Glomerular visceral epithelial cell (primary cell): Measurements from ENCODE around the gene CFAP141.
"Not testable (repeated sequence)": the region's sequence is repeated elsewhere in the genome, so short reads cannot be mapped to it uniquely, and the experiment has no call there.

Source experiments
- DNase-seq: peaks from one replicate; pipeline ENCODE4 v3.0.0-alpha.2; 2016; ENCODE audit errors: extremely low spot score

CFAP141 gene

GRCh38 chr1:154208677-154209388, 2.7 kb upstream of the CFAP141 start:
- no peak for DNase-seq

GRCh38 chr1:154207262-154207661, 1.1 kb upstream of the CFAP141 start:
- no peak for DNase-seq

- not testable (repeated sequence) for DNase-seq
Observed at GRCh38 chr1:154205778-154206177, 355 bp downstream of the CFAP141 start.

GRCh38 chr1:154199563-154199879, 6.6 kb downstream of the CFAP141 start:
- DNase-seq = no peak

- DNase-seq = peak; percentile 68
Observed at GRCh38 chr1:154198756-154199562, 7.2 kb downstream of the CFAP141 start.

- peak; percentile 42 for DNase-seq
Observed at GRCh38 chr1:154193821-154194220, 12.3 kb downstream of the CFAP141 start.

DNA sequence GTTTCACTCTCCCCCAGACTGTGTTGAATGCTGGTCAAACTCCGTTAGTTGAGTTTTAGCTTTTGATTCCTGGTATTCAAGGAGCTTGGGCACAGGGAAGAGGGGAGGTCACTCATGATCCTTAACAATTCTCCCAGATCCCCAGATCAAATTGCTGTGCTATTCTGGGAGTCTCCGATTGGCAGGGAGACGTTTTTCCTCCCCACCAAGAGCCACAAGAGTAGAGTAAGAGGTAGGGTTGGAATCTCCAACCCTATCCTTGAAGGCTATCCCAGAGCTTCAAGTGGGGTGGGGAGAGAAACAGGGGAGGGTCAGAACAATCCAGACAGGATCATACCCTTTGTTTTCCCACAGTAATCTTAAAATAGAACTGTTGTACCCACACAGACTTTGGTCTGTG, 13.7 kb downstream of the CFAP141 start:
- DNase-seq = no peak

DNA sequence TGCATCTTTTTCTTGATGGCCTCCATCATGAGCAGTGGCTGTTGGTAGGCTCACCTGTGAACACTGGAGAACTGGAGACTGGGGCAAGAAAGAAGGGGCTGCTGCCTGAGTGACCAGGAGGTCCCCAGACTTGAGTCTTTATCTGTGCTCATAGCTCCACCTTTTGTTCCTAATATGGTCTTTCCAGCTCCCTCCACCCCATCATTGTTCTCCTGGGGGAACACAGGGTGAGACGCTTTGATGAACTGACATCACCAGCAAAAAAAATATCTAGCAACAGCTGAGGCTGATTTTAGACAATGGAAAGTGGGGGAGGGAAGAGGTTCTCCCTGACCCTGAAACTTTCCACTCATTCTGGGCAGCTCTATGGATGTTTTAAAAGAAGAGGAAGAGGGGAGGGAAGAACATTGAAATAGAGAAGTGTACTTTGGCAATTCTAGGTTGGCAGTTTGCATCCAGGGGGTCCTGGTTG, 14.1 kb downstream of the CFAP141 start, which contains the start of gene TPM3:
TSS of gene TPM3 (minus strand) at position 111 of the 472 bp plus-strand sequence. CDS start at position 29, 82 bp downstream.
- DNase-seq = no peak

- no peak for DNase-seq
Observed at GRCh38 chr1:154190550-154190949, 15.6 kb downstream of the CFAP141 start.

DNA sequence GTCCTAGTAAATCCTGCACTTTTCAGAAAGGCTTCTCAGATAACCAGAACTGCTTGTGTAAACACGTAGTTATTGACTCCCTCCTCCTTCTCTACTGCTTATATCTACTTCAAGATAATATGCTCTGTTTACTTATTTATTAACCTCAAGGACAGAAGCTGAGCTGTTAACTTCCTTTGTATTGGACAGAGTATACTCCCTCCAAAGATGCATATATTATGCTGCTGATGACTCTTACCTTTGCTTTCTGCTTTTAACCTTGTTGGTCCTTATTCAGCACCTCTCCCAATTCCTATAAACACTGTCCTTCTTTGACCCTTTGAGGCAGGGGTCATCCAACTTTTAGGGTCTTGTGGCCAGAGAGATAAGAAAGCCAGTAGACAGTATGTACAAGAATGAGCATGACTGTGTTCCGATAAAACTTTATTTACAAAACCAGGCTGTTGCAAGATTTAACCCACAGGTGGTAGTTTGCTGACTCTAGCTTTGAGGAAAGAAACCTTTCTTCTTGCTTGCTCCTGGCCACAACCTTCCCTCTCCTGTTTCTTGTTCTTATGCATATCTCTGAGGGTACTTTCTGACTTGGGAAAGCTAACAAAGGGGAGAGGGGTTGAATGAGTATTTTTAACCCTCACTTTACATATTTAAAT, 19.2 kb downstream of the CFAP141 start:
- DNase-seq = no peak

GRCh38 chr1:154186177-154186576, 20.0 kb downstream of the CFAP141 start:
- DNase-seq = peak; percentile 50

DNA sequence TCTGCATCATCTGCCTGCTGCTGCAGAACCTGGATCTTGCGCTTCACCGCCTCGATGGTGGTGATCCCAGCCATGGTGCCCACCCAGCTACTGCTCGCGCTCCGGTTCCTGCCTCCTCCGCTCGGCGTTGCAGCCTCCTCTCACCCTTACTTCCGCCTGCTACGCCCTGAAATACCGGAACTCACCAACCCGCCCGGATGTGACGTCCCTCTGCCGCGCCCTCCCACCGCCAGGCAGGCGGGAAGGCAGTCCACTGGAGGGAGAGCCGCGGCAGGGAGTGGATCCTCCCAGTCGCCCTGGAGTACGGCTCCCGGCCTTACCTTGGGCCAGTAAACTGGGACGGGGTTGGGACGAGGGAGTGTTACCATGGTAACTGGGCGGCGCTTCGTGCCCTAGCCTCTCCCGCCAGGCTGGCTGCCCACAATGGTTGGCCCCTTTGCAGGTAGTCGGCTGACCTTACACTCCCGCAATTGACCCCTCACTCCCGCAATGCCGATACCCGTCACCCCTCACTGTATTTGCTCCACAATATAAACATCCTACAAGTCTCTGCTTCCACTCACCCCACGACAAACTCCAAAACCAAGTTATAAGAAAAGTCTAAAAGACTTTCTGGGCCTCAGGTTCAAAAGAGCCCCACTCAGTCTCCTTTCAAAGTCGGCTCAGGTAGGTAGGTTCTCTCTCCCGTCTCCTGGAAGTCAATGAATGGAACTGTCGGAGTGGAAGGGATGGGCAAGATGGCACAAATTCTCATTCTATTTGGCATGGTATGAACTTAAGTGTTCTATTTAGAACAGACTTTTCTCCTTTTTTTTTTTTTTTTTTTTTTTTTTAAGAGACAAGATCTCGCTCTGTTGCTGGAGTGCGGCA, 22.9 kb downstream of the CFAP141 start:
- peak; percentile 99 for DNase-seq

DNA sequence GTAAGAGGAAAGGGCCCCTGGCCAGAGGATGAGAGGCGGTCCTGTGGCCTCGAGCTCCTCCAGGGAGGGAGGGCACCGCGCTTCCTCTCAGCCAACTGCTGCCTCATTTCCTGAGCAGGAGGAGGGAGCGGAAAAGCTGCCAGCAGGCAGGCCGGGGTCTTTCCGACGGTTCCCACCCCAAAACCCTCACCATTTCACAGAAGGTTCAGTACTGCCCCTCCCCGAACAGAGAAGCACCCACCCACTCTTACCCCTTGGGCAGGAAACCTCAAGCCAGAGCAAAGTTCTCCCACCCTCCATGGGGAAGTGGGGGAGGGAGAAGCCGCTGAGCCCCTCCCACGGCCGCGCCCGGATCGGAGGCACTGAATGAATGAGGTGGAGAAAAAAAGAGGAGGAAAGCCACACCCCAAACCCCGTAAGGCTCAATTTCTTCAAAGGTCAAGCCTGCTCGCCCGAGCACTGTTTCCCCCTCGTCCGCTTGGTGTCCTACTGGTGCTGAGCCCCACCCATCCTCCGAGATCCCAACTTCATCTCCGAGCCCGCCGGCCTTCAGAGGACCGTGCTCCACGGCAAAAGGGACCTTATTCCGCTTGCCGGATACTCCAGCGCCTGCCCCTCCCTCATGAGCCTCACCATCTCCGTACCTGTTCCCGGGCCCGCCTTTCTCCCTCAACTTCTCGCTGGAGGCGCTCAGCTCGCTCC, 23.6 kb downstream of the CFAP141 start:
- DNase-seq = peak; percentile 76

GRCh38 chr1:154181944-154182343, 24.2 kb downstream of the CFAP141 start:
- no peak for DNase-seq

DNA sequence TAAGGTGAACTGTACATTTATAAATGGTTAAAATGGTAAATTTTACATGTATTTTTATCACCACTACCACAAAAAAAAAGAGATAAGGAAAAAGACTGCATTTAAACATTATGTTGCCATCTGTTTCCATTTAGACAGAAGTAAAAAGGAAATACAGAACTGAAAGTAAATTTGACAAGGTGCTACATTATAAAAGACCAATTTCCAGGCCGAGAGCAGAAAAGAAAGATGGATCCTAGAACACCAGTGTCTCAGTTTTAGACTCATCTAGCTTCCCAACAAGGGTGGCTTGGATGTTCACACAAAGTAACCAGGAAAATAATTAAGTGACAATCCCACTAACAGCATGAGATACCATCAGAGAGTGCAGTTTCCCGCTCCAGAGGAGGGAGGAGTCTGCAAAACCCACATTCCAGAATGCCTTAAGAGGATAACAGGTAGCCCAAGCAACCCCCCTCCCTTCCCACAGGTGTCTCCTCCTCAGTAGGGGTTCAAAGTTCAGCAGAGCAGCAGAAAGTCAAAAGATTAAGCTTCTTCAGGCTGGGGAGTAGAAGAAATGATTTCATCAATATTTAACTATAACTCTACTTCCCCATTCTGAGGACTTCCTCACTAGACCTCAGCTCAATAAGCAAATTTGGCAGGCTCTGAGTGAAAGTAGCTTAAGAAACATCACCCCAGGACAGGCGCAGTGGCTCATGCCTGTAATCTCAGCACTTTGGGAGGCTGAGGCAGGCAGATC, 26.0 kb downstream of the CFAP141 start:
- no peak for DNase-seq

- no peak for DNase-seq
Observed at GRCh38 chr1:154178911-154179811, 27.0 kb downstream of the CFAP141 start.

GRCh38 chr1:154178013-154178412, 28.1 kb downstream of the CFAP141 start:
- no peak for DNase-seq

- peak; percentile 75 for DNase-seq
Observed at GRCh38 chr1:154176337-154176736, 29.8 kb downstream of the CFAP141 start.

GRCh38 chr1:154174654-154175053, 31.5 kb downstream of the CFAP141 start:
- no peak for DNase-seq
